Measurements from ENCODE around the gene EVA1B. TPM values are rescaled to one million over a fixed set of nuclear protein-coding genes. Genes with fewer than 3 reads are reported as not detected.

Gene EVA1B
- total and polyA plus RNA-seq, 2 donors from 2014 or later = 31.8 to 91.8 TPM

GRCh38 chr1:36279789-36280296, 43.6 kb downstream of the EVA1B start:
- peaks cover 0 to 14% (median 0%) of the 10 kb centered on the region in 3 donors for H3K36me3 ChIP-seq (ENCODE audit: control insufficient read depth in 2 of 3, insufficient read depth in 3 of 3, low read length in 3 of 3)
- H3K27ac ChIP-seq (ENCODE audit: low read depth in 2 of 2, low read length in 2 of 2) = no peak overlapping the region
- H3K9ac ChIP-seq (ENCODE audit: low read length in 3 of 3) = no peak overlapping the region
- intact Hi-C loops (cut with DNase I) = no loop called here
- FAIRE-seq = no peak
- no peaks in the 10 kb centered on the region for H3K27me3 ChIP-seq (ENCODE audit: control insufficient read depth, insufficient read depth, low read length)
- no peak for DNase-seq
- TF ChIP-seq, protein P1, sequence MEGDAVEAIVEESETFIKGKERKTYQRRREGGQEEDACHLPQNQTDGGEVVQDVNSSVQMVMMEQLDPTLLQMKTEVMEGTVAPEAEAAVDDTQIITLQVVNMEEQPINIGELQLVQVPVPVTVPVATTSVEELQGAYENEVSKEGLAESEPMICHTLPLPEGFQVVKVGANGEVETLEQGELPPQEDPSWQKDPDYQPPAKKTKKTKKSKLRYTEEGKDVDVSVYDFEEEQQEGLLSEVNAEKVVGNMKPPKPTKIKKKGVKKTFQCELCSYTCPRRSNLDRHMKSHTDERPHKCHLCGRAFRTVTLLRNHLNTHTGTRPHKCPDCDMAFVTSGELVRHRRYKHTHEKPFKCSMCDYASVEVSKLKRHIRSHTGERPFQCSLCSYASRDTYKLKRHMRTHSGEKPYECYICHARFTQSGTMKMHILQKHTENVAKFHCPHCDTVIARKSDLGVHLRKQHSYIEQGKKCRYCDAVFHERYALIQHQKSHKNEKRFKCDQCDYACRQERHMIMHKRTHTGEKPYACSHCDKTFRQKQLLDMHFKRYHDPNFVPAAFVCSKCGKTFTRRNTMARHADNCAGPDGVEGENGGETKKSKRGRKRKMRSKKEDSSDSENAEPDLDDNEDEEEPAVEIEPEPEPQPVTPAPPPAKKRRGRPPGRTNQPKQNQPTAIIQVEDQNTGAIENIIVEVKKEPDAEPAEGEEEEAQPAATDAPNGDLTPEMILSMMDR (IDR thresholded peaks at IDR 0.05; ENCODE audit: borderline replicate concordance, extremely low read depth, insufficient read depth) = no peak
- H3K9me3 ChIP-seq (ENCODE audit: control insufficient read depth in 2 of 3, insufficient read depth in 1 of 3, low read length in 3 of 3) = no peaks in the 10 kb centered on the region
- peaks cover 0 to 14% (median 0%) of the 10 kb centered on the region in 3 donors for H3K4me1 ChIP-seq (ENCODE audit: control insufficient read depth in 2 of 3, insufficient read depth in 2 of 3, low read depth in 1 of 3, low read length in 3 of 3)
- H3K4me3 ChIP-seq (ENCODE audit: low read length in 3 of 3) = no peak overlapping the region

- intact Hi-C loops (cut with DNase I) = no loop called here
- peaks cover 0 to 14% (median 0%) of the 10 kb centered on the region in 3 donors for H3K36me3 ChIP-seq (ENCODE audit: control insufficient read depth in 2 of 3, insufficient read depth in 3 of 3, low read length in 3 of 3)
- TF ChIP-seq, protein P1 (IDR thresholded peaks at IDR 0.05; ENCODE audit: borderline replicate concordance, extremely low read depth, insufficient read depth) = no peak
- FAIRE-seq = no peak
- H3K4me3 ChIP-seq (ENCODE audit: low read length in 3 of 3) = no peak overlapping the region
- DNase-seq = no peak
- no peak overlapping the region for H3K9ac ChIP-seq (ENCODE audit: low read length in 3 of 3)
- H3K27me3 ChIP-seq (ENCODE audit: control insufficient read depth, insufficient read depth, low read length) = no peaks in the 10 kb centered on the region
- no peaks in the 10 kb centered on the region for H3K9me3 ChIP-seq (ENCODE audit: control insufficient read depth in 2 of 3, insufficient read depth in 1 of 3, low read length in 3 of 3)
- H3K27ac ChIP-seq (ENCODE audit: low read depth in 2 of 2, low read length in 2 of 2) = no peak overlapping the region
- H3K4me1 ChIP-seq (ENCODE audit: control insufficient read depth in 2 of 3, insufficient read depth in 2 of 3, low read depth in 1 of 3, low read length in 3 of 3) = peaks cover 0 to 14% (median 0%) of the 10 kb centered on the region in 3 donors
Observed at GRCh38 chr1:36279110-36279788, 44.2 kb downstream of the EVA1B start.

DNA sequence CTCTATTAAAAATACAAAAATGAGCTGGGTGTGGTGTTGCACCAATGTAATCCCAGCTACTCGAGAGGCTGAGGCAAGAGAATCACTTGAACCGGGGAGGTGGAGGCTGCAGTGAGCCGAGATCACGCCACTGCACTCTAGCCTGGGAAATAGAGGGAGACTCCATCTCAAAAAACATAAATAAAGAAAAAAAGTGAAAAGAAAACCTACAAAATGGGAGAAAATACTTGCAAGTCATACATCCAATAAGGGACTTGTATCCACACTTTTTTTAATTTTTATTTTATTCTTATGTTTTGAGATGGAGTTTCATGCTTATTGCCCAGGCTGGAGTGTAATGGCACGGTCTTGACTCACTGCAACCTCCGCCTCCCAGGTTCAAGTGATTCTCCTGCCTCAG, 46.8 kb downstream of the EVA1B start:
- Histone ChIP-seq H3K9me3 (ENCODE audit: control insufficient read depth in 2 of 3, insufficient read depth in 1 of 3, low read length in 3 of 3) (no peaks in the 10 kb centered on the region), H3K4me1 (ENCODE audit: control insufficient read depth in 2 of 3, insufficient read depth in 2 of 3, low read depth in 1 of 3, low read length in 3 of 3) (peaks cover 0 to 14% (median 0%) of the 10 kb centered on the region in 3 donors), H3K27ac (ENCODE audit: low read depth in 2 of 2, low read length in 2 of 2) (no peak overlapping the region), H3K4me3 (ENCODE audit: low read length in 3 of 3) (no peak overlapping the region), H3K36me3 (ENCODE audit: control insufficient read depth in 2 of 3, insufficient read depth in 3 of 3, low read length in 3 of 3) (no peaks in the 10 kb centered on the region), H3K9ac (ENCODE audit: low read length in 3 of 3) (no peak overlapping the region), H3K27me3 (ENCODE audit: control insufficient read depth, insufficient read depth, low read length) (no peaks in the 10 kb centered on the region)
- intact Hi-C loops (cut with DNase I) = no loop called here
- FAIRE-seq = no peak
- DNase-seq = no peak
- TF ChIP-seq, protein P1 (IDR thresholded peaks at IDR 0.05; ENCODE audit: borderline replicate concordance, extremely low read depth, insufficient read depth) = no peak

Measured in kidney (tissue), 14 donors.